Measurements from ENCODE around the gene TAS2R3. TPM values are rescaled to one million over a fixed set of nuclear protein-coding genes. Genes with fewer than 3 reads are reported as not detected.

TAS2R3 gene
- total and polyA plus RNA-seq, 9 of the 15 experiments (the other 6 are each of a cell fraction or from before 2014, with no cell fraction given) = 0.37 to 1.9 (median 1.2) TPM; not detected in 2

GRCh38 chr7:141737836-141738591 is 25.9 kb upstream of the TAS2R3 start, which contains the start of gene SSBP1 (continued):
- no peak for TF ChIP-seq NR3C1 (CRISPR knock-in tag; IDR thresholded peaks at IDR 0.05)
- TF ChIP-seq TCFL5 (CRISPR knock-in tag; conservative IDR thresholded peaks at IDR 0.05) = no peak
- TF ChIP-seq, protein P1, sequence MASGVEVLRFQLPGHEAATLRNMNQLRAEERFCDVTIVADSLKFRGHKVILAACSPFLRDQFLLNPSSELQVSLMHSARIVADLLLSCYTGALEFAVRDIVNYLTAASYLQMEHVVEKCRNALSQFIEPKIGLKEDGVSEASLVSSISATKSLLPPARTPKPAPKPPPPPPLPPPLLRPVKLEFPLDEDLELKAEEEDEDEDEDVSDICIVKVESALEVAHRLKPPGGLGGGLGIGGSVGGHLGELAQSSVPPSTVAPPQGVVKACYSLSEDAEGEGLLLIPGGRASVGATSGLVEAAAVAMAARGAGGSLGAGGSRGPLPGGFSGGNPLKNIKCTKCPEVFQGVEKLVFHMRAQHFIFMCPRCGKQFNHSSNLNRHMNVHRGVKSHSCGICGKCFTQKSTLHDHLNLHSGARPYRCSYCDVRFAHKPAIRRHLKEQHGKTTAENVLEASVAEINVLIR (CRISPR knock-in tag; IDR thresholded peaks at IDR 0.05) = peak; percentile 87
- peak; percentile 89; the same call in 1 of the 2 replicates for TF ChIP-seq POLR2AphosphoS2 (IDR thresholded peaks at IDR 0.05; ENCODE audit: low read length)
- peak; percentile 100 for TF ChIP-seq RBBP5 (IDR thresholded peaks at IDR 0.05; ENCODE audit: borderline replicate concordance, insufficient read depth, low read length, poor library complexity, severe bottlenecking)
- TF ChIP-seq ZNF217 (CRISPR knock-in tag; IDR thresholded peaks at IDR 0.05) = no peak
- no peak for TF ChIP-seq SIRT6 (IDR thresholded peaks at IDR 0.05; ENCODE audit: low read depth, low read length)
- TF ChIP-seq SREBF1 (IDR thresholded peaks at IDR 0.05; ENCODE audit: borderline replicate concordance, low read depth, low read length) = peak; percentile 82; the same call in 1 of the 2 replicates
- TF ChIP-seq MAFG (tag; conservative IDR thresholded peaks at IDR 0.05) = no peak
- TF ChIP-seq FOS (IDR thresholded peaks at IDR 0.05; ENCODE audit: extremely low read depth, insufficient read length) = no peak
- peak; percentile 70 for TF ChIP-seq SMC3 (conservative IDR thresholded peaks at IDR 0.05; ENCODE audit: insufficient read depth, low read depth, low read length)
- no peak; the same call in 1 of the 2 replicates for TF ChIP-seq ZFP1 (CRISPR knock-in tag; IDR thresholded peaks at IDR 0.05)
- TF ChIP-seq MAZ (CRISPR knock-in tag; conservative IDR thresholded peaks at IDR 0.05 in 1 of 2, IDR thresholded peaks at IDR 0.05 in 1 of 2) = peak; percentile 89 to 94
- no peak; the same call in none of the 2 replicates for TF ChIP-seq BHLHE40 (IDR thresholded peaks at IDR 0.05; ENCODE audit: low read length)
- TF ChIP-seq RAD21 (CRISPR knock-in tag; conservative IDR thresholded peaks at IDR 0.05 in 1 of 2, IDR thresholded peaks at IDR 0.05 in 1 of 2) = peak; percentile 47 to 48
- TF ChIP-seq ZNF695 (CRISPR knock-in tag; IDR thresholded peaks at IDR 0.05) = 0 out of 2 replicates have a peak, but pooled peaks have one; percentile 46
- TF ChIP-seq CLOCK (CRISPR knock-in tag; IDR thresholded peaks at IDR 0.05; ENCODE audit: borderline replicate concordance) = 0 out of 2 replicates have a peak, but pooled peaks have one; percentile 28
- TF ChIP-seq HMG20B (CRISPR knock-in tag; IDR thresholded peaks at IDR 0.05) = no peak; the same call in 1 of the 2 replicates
- TF ChIP-seq NR2C1 (IDR thresholded peaks at IDR 0.05) = peak; percentile 98
- peak; percentile 99 for TF ChIP-seq NR2C1 (tag; IDR thresholded peaks at IDR 0.05)
